ENCODE results near the gene DSCAM.

The DSCAM gene

DNA sequence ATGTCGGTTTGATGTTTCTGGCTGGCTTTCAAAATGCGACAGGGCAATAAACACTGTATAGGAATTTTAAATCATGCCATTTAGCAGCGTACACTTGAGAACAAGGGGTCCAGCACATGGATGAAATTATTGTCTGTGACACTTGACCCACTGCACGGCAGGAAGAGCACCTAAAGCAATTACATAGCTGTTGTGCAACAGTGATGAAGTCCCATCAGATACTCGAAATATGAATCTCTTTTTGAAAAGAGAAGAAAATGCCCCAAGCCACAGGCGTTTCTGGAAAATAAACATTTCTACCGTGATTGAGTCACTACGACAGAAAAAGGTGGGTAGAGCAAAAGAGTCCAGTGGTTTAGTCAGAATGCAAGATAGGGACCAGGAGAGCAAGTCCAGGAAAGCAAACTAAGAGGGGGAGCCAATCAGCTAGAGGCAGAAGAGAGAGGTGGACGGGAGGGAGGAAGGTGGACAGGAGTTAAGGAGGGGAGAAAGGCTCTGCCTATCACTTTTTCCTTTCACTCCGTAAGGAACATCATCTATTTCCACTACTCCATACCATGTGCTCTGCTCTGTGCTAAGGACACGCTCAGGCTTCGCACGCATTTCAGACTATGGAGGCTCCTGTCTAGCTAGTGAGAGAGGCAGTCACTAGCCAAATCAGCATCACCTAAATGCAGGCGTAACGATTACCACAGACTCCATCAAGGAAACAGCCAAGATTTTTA, 6.4 kb downstream of the DSCAM start:
- no peak for FAIRE-seq

DNA sequence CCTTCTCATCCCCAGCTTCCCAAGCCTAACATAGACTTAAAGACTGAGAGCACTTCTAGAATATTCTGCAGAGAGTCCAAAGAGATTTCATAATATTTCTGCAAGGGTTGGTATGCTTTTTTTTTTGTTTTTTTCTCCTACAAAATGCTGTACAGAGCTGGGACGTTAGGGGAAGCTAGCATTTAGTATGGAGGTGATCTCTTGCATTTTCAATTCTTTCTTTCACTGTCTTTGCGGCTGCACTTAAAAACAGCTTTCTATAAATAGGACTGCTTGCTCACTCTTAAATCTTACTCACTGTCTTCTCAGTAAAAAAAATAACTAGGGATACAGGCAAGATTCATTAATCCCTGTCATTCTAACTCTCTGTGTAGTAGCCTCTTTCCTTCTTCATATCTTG, 7.4 kb downstream of the DSCAM start:
- no peak for FAIRE-seq

DNA sequence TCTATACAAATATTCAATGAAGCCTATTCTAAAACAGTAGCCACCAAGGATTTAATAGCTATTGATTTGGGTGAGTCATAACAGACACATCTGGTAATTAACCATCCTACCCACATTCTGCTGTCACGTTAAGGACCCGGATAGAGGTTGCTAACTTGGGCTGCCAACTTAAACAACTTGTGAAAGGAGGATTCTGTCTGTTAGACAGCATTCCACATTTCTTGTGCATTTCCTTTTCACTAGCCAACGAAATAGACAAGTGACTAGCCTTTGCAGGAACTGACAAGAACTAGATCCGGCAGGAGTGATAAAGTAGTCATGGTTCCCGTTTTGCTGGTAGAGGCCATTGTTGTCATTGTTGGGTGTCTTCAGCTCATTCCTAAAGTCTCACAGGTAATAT, 9.5 kb downstream of the DSCAM start:
- FAIRE-seq, result no peak

DNA sequence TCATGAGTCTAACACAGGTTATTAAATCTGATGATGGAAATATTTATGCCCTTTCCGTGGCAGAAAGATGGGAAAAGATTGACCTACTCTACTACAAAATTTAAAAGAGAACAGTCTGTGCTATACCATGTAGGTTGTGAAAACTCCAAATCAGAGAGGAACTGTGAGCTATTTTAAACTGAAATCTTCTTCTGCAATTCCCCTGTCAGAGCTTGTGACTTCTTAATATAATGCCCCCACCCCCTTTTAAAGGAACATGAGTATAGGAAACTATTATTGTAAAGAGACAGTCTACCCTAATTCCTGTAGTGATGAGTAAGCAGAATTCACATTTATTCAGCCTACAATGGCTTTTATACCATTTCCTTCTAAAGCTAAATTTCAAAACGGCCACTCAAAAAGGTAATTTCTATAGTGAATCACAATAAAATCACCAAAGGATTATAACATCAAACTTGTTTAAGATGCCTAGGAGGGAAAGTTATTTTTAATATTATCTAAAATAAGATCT, 11.7 kb downstream of the DSCAM start:
- no peak for FAIRE-seq

DNA sequence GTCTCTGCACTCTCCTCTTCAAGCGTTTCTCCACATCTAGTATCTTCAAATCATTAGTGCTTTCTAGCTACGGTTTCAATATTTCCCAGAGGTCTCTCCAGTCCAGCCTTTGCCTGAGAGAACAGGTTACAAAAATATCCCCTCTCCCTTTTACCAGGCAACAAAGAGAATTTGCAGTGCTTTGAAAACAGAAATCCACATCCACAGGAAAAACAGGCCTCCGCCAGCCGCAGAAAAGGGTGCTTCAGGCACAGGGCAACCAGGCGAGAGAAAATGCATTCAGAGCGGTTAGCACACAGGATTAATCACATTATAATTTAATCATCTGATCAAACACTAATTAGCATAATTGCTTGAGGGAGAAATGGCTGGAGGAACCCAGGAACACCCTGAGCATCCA, 13.8 kb downstream of the DSCAM start:
- FAIRE-seq, result no peak

DNA sequence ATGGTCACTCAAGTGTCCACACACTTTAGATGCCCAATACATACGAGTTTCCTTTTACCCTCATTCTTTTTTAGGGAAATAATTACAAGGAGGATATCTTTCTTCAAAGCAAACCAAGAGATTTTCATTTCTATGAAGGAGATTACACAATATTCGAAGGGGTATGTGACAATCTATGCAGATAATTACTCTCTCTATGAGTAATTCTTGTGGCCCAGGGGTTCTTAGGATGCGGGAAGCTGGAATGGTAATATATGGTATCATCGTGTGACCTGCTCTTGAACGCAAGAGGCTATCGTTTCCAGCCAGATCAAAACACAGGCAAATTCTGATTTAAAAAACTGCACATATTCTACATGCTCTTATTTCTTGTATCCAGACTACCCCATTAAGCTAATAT, 14.6 kb downstream of the DSCAM start:
- FAIRE-seq, result no peak

DNA sequence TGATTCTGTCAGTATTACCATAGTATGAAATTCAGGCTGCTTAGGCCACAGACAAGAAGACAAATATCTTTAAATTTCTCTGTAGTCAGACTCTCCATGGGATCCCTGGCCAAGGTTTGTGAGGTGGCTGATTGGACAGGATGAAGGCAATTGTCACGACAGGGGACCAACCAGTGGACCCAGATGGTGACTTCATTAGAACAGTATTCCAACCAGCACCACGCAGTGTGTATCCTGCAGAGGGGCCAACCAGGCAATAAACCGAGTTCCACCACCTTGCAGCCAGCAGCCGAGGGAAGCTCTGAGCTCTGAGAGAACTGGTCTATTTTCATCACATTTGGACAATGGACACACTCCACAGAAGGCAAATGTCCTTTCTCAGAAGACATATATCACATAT, 16.1 kb downstream of the DSCAM start:
- no peak for FAIRE-seq

DNA sequence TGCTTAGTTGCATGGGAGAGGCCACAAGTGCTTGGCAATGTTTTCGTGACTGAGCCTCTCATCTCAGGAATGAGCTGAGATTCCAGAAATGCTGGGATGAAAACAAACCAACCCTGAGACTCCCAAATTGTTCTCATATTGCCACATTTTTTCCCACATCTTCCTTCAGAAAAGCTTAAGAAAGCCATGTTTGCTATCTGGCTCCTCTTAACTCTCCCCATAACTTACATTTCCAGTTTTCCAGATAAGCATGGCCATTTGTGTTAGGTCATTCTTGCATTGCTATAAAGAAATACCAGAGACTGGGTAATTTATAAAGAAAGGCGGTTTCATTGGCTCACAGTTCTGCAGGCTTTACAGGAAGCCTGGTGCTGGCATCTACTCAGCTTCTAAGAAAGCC, 17.2 kb downstream of the DSCAM start:
- no peak for FAIRE-seq

DNA sequence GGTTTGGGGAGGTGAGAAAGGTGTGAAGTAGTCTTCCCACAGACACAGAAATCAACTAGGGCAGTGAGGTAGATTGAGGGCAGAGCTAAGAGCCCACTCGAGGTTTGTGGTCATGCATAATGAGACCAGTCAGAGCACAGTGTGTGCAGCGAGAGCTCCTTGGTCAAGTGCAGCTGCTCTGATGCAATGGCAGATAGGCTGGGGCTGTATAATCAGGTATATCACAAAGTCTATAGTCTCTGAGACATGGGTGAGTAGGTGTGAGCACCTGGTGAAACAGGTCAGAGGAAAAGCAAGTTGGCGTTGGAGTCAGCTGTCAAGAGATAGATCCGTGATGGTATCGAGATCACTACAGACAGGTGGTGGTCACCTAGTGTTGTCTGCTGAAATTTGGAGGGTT, 17.6 kb downstream of the DSCAM start:
- no peak for FAIRE-seq

DNA sequence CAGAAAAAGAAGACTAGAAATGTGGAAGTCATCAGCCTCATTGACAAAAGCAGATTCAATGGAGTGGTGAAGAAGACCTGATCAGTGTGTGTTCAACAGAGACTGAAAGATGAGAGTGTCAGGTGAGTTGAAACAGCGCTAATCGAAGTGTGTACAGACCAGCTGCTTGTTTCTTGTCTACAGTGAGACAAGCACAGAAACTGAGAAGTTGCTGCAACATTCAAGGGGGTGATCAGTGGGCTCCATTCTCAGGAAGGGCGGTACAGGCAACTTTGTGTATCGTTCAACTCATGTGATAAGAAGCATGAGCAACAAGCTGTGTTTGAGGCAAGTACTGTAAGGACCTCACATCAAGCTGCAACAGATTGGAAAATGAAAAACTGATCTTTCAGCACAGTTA, 19.4 kb downstream of the DSCAM start:
- FAIRE-seq, result no peak

DNA sequence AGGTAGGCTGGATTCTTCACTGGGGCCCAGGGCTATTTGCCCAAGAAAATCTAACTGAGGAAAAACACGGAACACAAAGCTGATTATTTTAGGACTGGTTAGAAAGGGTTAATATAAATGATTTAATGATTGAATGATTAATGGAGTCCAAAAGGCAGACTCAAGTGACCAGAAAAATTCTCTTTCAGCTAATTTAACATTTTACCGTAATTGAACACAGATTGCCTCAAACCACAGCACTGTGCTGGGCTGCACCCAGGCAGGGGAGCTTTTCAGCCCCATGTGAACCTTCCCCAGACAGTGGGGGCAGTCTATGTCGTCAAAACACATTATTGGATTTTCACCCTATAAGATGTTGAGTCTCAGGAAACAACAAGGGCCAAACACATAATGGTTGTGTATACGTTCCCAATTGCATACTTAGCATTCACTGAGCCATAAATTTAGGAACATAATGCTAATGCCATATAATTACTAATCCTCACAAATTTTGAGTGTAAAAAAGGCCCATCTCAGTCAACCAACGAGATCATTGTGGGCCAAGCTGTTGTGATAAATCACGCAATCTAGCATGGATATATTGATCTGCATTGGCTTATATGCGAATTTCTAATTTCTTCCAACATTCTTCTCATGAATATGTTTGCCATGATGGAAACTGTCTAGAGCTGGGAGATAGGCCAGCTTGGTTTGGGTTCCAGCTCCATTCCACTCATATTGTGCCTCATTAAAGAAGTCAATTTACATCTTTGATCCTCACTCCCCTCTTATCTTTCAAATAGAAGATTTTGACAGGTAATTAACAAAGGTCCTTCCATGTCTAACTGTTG, 27.7 kb downstream of the DSCAM start:
- FAIRE-seq, result no peak

DNA sequence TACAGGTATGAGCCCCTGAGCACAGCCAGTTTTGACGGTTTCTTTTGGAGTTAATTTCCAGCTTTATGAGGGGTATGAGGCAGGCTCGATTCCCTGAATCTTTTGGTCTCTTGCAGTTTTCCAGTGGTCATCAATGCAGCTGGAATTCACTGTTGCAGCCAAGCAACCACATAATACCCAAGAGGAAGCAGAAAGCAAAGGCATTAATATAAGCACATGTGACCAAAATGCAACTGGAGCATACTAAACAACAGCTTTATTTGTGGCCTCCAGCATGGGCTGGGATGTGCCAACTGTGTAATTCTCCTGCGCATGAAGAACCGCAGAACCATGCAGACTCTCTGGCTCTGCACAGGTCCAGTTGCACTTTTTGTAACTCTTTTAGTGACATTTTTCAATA, 33.0 kb downstream of the DSCAM start:
- FAIRE-seq, result no peak

DNA sequence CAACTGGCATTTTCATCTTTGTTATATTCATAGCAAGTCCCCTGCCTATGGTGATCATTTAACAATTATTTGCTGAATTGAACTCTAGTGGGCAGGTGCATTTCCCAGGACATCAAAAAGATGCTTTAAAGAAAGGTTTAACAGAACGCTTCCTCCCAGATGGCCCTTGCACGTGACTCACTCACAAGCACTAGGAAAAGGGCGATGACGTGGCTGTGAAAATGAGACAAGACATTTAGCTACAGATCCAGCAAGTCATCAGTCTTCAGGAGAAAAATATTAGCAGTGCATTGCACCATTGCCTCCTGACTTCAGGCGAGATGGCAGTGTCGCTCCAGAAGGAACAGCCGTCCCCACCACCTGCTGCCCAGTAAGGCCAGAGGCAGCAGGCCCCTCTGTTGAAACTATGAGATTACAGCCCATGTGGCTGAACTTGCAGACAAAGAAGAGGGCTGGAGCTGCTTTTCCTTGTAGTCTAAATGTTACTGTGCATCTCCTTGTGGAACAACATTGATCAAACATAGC, 37.2 kb downstream of the DSCAM start:
- no peak for FAIRE-seq

DNA sequence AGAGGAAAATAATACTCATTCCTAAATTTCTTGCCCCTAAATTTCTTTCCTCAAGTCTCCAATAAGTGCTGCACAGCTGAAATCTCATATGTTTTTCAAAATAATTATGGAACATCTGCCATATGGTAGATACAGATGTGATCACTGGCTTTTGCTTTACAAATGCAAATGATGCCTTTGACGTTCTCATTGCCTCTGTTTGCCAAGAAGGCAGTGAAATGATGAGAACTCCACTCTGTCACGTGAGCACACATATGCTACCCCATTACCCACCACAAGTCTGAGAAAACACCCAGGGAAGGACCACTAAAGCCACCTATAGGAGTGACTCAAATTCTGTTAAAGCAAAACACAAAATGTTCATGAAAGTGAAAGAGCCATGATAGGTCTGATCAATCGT, 43.9 kb downstream of the DSCAM start:
- no peak for FAIRE-seq

DNA sequence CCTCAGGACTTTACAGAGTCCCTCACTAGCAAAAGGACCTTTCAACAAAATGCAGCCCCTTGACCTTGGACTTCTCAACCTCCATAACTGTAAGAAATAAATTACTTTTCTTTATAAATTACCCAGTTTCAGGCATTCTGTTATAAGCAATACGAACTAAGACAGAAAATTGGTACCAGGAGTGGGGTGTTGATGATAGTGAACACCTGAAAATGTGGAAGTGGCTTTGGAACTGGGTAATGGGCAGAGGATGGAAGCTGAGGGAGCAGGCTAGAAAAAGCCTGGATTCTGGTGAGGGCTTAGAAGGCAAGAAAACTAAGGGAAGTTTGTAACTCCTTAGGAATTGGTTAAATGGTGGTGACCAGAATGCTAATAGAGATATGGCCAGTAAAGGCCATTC, 46.8 kb downstream of the DSCAM start:
- FAIRE-seq, result no peak

DNA sequence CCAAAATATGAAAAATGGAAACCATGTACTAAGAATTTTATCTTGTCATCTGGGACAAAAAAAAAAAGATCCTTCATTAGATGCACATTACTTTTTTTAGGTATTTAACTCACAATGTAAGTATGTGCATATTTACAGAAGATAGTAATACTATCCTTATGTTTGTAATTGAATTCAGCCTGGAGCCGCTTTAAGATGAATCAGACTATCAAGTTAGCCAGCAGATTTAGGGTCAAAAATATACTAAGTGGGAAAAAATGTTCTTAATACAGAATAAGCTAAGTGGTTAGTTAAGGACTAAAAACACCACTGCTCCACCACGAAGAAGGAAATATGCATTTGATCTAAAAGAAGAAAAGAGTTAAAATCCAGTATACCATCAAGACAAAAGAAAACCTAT, 49.1 kb downstream of the DSCAM start:
- no peak for FAIRE-seq

DNA sequence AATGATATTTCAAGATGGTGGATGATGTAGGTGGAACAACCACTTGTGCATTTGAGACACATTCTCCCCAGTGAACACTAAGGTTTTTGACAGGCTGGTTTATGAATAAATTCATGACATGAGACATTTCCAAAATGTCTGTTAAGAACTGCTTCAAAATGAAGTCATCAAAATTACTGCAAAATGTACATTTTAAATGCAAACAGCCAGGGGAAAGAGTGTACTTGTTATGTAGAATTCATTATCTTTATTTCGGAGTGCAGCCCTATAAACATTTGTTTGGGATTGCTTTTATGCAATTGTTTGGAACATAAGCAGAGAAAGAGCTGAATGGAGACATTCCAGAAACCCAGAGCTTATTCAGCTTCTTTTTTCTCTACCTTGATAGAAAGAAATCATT, 49.5 kb downstream of the DSCAM start:
- FAIRE-seq, result no peak

DNA sequence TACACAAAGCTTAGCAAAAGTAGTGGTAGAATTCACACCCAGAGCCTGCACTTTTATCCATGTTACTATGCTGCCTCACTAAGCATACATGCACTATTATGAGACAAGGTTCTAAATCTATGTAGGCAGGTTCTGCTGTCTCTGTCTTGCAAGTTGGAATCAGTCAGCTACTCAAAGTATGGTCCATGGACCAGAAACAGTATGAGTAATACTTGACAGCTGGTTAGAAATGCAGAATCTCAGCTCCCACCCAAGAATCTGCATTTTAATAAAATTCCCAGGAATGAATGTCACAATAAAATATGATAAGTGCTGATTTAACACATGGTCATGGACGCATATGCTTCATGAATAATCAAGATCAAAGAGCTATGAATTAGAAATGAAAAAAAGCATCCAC, 50.5 kb downstream of the DSCAM start:
- FAIRE-seq, result no peak

DNA sequence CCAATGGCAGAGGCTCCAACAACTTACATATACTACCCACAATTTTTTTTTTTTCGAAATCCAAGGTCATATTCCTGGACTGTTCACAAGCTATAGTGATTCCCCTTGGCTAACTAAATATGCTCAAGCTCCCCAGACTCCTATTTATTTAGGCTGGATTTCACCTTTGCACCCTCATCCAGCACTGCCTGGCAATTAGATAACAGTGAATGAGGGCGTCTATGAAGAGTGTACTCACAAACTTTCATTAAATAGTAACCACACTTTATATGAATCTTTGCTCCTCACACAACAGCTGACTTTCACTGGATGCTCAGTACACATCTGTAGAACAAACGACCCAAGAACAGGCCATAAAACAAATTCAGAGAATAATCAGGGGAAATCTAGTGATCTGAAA, 51.6 kb downstream of the DSCAM start:
- no peak for FAIRE-seq

DNA sequence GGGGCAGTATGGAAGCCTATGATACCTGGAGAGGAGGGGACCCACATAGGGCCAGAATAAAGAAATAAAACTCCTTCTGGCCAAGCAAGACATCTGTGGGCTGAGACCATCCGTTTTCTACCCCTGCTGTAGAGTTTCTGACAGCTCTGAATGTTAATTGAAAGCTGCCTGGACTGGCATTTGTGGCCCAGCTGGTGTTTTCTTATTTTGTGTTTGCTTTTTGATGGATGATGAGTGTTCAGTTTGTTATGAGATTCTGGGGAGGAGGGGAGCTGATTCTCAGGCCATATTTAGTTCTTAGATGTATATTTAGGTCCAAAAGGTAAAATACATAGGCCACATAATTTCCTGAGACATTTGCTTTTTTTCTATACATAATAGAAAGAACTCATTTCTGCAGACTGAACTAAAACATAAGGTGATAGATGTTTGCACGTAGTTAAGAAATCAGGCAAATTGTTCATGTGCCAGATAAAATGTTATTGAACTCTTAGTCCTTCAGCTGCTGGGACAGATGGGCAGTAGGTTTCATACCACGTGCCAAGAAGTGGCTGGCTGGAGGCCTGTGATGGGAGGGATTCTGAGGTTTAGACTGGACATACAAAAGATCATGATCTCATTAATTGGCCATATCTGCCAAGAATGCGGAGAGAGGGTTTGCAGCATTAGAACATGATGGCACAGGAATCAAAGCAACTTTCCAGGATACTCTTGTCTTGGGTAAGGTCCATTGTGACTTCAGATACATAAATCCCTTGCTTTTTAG, 54.1 kb downstream of the DSCAM start:
- FAIRE-seq, result no peak

DNA sequence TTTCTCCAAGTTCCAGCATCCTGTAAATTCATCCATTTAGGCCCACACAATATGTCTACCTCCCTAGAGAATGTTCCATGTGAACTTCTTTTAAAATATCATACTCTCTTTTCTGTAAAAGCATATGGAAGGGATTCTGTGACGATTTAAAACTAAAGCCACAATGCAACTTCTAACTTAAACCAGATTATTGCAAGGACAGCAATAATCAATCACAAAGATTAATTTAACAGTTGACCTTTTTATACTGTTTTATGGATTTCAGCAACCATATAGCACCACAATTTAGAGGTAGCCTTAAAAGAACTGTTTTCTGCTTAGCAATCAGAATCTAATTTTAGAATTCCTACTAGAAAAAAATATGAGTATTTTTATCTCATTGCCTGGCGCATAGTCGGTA, 58.3 kb downstream of the DSCAM start:
- no peak for FAIRE-seq

DNA sequence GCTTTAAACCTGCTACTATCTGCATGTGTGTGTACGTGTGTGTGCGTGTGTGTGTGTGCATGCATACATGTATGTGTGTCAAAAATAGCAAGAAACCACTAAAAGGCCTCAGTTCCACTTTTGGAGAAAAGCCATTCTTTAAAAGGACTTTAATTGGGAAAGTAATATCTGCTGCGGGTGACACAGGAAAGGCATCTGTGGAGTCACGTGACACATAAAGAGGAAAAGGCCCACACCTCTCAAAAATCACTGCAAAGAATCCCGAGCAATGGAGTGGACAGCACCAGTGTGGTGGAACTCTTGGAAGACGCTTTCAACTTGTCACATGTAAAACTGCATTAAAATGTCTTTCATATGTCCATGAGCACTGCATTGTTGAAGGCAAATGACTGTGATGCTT, 63.6 kb downstream of the DSCAM start:
- FAIRE-seq, result no peak

DNA sequence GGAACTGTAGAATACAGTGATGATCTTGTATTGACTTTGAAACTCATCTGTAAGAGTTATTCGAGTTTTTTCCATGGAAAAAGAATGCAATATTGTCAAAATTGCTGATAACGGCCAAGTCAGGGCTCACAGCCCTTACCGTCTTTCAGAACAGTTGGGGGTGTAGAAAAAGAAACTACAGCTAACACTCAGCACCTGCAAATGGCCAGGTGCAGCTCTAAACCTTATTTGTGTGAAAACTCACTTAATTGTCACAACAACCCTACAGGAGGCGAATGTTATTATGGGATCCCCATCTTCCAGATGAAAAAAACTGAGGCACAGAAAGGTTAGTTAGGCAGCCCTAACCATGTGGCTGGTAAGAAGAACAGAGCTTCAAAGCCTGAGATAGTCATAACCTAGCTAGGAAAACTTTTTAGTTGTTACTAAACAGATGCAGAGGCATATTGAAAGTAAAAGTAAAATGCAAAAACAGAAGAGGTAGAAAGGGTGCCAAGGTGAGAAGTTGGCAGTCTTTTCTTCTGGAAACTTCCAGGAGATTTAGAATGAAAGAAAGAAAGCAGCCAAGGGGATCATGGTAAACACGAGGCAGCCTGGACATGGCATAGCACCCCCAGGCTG, 76.4 kb downstream of the DSCAM start:
- no peak for FAIRE-seq
